Esophagus muscularis mucosa (tissue), 3 donors: ENCODE measurements around the gene LRIT1.

Experiments used
- POLR2AphosphoS5 ChIP-seq, 2 donors: sonication (generic); formaldehyde crosslinking; IDR thresholded peaks; one replicate each; pipeline ENCODE4 v1.6.1; 2017; ENCODE audit warnings: antibody characterized with exemption in 2 of 2
- TF ChIP-seq, protein P1 (sequence below), 3 experiments: fragments of 200-600 bp in 2 of 3; fragments of 450-650 bp in 1 of 3; sonication (generic) in 2 of 3; IDR thresholded peaks; one replicate each; pipeline ENCODE4 v1.5.1; 2017 to 2019; ENCODE audit warnings: antibody characterized with exemption in 3 of 3, mild to moderate bottlenecking in 2 of 3, moderate library complexity in 1 of 3

DNA sequence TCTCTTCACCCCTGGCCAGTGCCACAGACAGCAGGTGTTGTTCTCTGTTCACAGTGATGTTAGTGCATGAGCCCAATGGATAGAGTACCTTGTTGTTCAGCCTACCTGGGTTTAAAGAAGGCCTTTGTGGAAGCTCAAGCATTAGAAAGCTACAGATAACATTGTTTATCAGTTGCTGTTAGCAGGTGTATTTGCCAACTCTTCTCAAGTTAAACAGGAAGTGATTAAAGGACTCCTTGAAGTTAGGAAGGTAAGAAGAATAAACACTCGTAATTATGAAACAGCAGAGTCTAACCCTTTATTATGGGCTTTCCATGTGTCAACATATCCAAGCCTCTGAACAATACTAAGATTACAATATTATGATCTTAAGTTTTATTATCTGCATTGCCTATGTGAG lies 29.4 kb upstream of the LRIT1 start:
- TF ChIP-seq, protein P1, sequence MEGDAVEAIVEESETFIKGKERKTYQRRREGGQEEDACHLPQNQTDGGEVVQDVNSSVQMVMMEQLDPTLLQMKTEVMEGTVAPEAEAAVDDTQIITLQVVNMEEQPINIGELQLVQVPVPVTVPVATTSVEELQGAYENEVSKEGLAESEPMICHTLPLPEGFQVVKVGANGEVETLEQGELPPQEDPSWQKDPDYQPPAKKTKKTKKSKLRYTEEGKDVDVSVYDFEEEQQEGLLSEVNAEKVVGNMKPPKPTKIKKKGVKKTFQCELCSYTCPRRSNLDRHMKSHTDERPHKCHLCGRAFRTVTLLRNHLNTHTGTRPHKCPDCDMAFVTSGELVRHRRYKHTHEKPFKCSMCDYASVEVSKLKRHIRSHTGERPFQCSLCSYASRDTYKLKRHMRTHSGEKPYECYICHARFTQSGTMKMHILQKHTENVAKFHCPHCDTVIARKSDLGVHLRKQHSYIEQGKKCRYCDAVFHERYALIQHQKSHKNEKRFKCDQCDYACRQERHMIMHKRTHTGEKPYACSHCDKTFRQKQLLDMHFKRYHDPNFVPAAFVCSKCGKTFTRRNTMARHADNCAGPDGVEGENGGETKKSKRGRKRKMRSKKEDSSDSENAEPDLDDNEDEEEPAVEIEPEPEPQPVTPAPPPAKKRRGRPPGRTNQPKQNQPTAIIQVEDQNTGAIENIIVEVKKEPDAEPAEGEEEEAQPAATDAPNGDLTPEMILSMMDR (IDR thresholded peaks at IDR 0.05), result no peak
- no peak for TF ChIP-seq POLR2AphosphoS5 (IDR thresholded peaks at IDR 0.05)
